HG03039 (cell line): ENCODE measurements around the gene BLOC1S3.

Source experiments
- ATAC-seq: cut with Tn5 transposase; IDR thresholded peaks from one replicate; pipeline ENCODE4 v1.9.1; 2021; ENCODE audit warnings: mild to moderate bottlenecking, moderate library complexity; ENCODE audit not compliant: unreplicated experiment

Gene BLOC1S3

GRCh38 chr19:45160870-45161737 lies 17.5 kb upstream of the BLOC1S3 start, which contains the start of gene NKPD1:
NKPD1 (minus strand) TSS chr19:45160982; CDS start chr19:45160150, 832 bp downstream.
- ATAC-seq = no peak

- ATAC-seq = no peak
Measured at GRCh38 chr19:45161738-45162607, 16.6 kb upstream of the BLOC1S3 start.

- no peak for ATAC-seq
Measured at GRCh38 chr19:45162608-45163143, 15.9 kb upstream of the BLOC1S3 start.

- ATAC-seq = no peak
Measured at GRCh38 chr19:45163156-45163555, 15.4 kb upstream of the BLOC1S3 start.

GRCh38 chr19:45163751-45164460 lies 14.7 kb upstream of the BLOC1S3 start:
- ATAC-seq = no peak

GRCh38 chr19:45164577-45165335 lies 13.8 kb upstream of the BLOC1S3 start:
- ATAC-seq = peak; percentile 53

- no peak for ATAC-seq
Measured at GRCh38 chr19:45166723-45167252, 11.8 kb upstream of the BLOC1S3 start.

GRCh38 chr19:45168767-45169351 lies 9.7 kb upstream of the BLOC1S3 start:
- no peak for ATAC-seq

GRCh38 chr19:45169602-45170001 lies 9.0 kb upstream of the BLOC1S3 start:
- no peak for ATAC-seq

- ATAC-seq = no peak
Measured at GRCh38 chr19:45170146-45171106, 8.2 kb upstream of the BLOC1S3 start.

- no peak for ATAC-seq
Measured at GRCh38 chr19:45171211-45171623, 7.4 kb upstream of the BLOC1S3 start.

GRCh38 chr19:45172173-45172572 lies 6.4 kb upstream of the BLOC1S3 start:
- no peak for ATAC-seq

- no peak for ATAC-seq
Measured at GRCh38 chr19:45172611-45173208, 5.9 kb upstream of the BLOC1S3 start.

GRCh38 chr19:45173816-45174215 lies 4.8 kb upstream of the BLOC1S3 start:
- ATAC-seq = no peak

- no peak for ATAC-seq
Measured at GRCh38 chr19:45175515-45176345, 2.9 kb upstream of the BLOC1S3 start.

- ATAC-seq = no peak
Measured at GRCh38 chr19:45177817-45178261, 745 bp upstream of the BLOC1S3 start, which contains the start of gene TRAPPC6A. TRAPPC6A (minus strand) TSS chr19:45178237; CDS start chr19:45178218, 19 bp downstream.
